Measurements from ENCODE around the gene CCDC102A.

CCDC102A gene

DNA sequence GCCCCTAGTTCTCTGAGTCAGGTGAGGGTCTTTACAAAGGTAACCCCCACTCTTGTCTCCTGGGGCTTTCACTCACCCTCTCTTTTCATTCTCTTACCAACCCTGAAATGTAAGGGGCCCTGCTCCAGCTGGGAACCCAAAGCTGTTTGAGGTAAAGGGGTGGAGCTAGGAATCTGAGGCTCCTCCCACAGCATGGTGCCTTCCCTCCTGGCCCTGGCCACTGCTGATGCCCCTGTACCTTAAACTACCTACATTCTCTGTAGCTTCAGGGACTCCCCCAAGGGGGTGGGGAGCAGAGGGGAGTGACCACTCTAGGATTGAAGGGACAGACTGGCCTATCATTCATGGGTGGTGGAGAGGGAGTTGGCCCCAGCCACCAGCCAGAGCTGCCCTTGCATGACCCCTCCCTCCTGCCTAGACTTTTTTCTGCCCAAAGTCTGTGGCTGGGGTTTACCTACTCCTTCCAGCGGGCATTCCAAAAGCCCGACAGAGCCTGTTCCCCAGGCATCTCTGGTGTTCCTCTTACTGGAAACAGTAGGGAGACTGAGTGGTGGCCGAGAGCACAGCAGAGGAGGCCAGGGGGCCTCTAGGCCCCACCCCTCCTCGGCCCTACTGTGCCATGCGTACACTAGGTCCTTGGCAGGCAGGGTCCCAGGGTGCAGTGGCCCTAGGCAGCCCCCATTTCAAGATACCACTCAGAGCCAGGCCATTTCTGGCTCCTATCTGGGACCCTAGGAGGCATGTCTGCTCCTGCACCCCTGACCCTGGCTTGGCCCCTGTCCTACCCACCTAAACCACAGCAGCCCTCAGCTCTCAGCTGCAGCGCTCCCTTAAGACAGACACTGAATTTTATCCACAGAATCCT is 59.6 kb downstream of the CCDC102A start:
- no peak for DNase-seq

DNA sequence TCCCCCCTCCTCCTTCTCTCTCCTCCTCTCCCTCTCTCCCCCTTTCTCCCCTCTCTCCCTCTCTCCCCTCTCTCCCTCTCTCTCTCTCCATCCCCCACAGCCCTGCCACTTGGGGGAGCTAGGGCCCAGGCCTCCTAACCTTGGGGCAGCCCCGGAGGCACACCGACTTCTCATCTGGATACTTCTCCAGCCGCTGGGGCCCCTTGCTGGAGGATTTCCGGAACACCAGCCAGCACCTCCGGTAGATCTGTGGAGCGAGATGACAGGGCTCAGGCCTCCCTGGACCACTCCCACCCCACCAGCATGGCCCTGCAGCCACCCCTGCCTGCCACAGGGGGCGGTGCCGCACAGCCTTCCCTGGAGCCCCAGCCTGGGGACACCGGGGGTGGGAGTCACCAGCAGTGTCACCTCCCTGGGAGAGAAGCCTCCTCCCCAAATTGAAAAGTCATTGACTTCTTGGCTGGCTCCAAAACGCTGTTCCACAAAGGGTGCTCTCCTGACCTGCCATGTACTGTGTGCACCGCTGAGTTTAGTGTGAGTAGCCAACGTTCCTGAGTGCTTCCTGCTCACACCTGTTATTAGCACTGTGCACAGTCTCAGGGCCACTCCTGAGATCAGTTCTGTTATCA is 60.5 kb downstream of the CCDC102A start:
- DNase-seq = peak; percentile 35

DNA sequence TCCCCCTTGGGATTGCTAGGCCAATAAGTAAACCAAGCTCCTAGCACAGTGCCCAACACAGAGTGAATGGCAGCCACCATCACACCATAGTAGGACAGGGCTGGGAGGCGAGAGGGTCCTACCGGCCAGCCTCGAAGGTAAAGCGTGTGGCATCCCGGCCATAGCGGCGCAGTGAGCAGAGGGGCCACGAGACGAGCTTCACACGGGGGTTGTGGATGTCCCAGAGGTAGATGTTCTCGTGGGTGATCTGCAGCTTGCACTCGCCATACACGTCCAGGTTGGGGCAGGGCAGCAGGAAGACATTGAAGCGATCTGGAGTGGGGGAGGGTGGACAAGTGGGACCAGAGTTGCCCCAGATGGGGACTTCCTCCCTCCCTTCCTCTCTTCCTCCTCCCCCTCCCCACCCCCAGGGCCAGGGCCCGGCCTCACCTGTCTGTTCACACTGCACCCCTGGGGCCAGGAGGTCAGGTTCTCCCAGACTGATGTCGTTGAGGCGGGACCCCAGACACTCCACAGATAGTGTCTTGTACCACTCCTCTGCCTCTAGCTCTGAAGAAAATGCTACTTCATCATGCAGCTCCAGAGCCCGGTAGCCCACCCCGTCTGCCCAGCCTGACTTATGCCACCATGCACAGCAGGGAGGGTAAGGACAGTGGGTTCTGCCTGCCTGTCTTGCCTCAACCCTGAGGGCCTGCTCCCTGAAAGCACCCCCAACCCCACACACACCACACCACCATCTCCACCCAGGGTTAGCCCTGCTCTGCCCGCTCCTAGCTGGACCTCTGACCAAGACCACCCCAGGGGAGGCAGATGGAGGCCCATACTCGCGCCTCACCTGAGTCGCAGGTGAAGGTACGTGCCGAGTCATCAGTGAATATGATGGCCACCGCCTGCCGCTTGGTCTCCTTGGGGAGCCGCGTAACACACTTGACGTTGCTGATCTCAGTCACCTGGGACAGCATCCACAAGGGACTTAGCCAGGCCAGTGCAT is 61.4 kb downstream of the CCDC102A start:
- no peak for DNase-seq

DNA sequence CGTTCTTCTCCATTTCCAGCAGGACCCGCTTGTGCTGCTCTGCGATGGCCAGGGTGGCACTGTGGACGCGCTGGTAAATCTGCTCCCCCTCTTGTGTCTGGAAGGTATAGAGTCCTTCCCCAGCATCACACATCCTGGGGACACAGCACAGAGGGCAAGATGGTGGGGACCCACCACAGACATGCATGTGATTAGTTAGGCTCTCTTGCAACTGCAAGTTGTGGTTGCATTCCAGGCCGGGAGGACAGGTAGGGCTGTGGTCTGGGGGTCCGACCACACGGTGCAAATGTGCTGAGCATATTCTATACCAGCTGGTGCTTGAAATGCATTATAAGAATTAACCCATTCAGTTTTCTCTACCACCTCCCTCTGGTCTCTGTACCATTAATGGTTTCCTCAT is 62.5 kb downstream of the CCDC102A start:
- no peak for DNase-seq

DNA sequence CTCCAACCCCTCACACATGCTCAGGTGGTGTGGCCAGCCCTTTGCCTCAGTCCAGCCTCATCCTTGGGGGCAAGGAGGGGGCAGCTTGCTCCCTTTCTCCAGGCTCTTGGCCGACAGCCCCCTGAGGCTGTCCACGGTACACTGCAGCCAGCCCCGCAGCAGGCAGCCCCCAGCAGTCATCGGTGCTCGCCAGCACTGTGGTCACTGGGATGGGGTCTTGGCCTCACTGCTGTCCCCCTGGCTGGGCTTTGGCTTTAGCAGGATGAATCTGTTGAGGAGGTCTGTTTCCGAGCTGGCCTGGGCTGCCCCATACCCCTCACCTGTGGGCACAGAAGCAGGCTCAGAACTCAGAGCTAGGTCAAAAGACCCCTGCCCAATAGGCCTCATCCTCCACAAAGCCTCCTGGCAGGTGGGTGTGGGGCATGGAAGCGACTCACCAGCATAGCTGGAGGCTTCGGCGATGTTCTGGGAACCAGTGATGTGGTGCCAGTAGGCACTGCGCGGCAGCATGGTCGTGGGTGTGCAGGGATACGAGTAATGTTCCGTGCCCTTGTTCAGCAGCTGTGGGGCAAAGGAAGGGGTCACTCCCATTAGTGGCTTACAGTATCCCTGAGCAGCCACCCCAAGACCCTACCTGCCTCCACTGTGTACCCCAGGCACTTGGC is 63.1 kb downstream of the CCDC102A start:
- no peak for DNase-seq

DNA sequence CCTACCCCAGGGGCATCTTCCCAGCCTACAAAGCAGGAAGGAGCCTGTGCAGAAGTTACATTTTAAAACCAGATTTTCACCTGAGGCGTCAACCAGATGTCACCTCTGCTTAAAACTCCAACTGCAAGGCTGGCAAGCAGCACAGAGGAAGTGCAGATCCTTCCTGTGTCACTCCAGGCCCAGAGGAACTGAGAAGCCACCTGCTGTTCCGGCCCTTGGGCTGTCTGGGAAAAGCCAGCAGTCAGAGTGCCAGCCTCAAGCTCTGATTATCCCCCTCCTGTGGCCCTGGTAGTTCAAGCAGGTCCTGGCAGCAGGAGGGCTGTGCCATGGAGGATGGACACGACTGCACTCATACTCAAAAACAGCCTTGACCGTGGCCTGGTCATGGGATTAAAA is 63.7 kb downstream of the CCDC102A start:
- no peak for DNase-seq

DNA sequence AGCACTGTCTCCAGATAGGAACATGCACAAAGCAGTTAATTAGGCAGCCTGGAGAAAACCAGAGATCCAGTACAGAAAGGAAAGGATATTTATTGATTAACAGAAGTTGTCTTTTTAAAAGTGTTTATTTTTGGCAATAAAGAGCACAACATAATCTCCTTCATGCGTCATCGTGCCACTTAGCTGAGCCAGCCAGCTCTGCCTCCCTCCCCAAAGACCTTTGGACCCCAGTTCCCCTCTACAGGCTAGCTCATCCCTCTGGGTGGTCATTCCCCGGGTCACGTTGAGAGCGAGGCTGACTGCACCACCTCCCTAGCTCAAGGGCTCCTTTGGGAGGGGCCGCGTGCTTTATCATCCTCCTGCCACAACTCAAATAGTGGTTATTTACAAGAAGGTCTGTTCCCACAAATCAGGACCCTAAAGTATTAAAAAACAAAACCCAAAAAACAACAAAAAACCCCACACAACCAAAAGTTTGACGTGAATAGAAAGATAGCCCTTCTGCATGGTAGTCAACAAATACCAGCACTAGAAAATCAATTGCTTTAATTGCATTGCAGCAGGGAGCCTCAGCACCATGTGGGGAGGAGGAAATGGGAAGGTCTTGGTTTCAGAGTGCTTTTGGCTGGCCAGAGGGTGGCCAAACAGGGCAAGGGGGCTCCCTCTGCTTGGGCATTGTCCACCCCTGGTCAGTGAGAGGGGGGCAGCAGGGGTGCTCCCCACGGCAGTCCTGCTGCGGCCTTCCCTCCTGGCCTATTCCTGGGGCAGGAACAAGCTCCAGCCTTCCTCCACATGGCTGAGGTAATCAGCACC is 64.3 kb downstream of the CCDC102A start:
- DNase-seq = no peak

DNA sequence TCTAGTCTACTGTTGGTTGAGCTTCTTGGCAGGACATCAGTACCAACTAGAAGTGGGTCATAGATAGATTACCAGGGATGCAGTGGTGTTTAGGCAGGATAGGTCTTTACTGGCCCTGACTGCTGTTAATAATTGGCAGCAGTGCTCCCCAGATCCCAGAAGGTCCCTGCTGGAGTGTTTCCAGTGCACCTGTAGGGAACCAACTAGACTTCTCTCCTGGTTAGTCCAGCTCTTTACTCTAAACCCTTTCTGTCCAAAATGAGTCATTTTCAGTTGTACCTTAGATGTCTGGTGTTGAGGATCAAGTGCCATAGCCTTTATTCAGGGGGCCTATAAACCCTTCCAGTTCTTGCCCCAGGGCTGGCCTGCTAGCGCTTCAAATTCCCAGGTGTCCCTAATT is 65.2 kb downstream of the CCDC102A start:
- no peak for DNase-seq

DNA sequence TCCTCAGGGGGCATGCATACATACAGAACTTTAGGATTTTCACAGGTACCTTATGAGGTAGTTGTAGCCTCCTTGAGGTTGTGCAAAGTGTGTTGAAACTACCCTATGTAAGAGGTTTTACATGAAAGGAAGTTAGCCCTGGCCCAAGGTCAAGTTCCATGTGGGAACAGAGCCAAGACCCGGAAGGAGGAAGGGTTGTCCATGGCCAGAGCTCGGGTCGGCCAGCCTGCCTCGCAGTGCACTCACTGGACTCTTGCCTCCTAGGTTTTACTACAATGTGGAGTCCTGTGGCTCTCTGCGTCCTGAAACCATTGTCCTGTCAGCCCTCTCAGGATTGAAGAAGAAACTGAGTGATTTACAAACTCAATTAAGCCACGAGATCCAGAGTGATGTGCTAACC is 65.7 kb downstream of the CCDC102A start:
- no peak for DNase-seq

DNA sequence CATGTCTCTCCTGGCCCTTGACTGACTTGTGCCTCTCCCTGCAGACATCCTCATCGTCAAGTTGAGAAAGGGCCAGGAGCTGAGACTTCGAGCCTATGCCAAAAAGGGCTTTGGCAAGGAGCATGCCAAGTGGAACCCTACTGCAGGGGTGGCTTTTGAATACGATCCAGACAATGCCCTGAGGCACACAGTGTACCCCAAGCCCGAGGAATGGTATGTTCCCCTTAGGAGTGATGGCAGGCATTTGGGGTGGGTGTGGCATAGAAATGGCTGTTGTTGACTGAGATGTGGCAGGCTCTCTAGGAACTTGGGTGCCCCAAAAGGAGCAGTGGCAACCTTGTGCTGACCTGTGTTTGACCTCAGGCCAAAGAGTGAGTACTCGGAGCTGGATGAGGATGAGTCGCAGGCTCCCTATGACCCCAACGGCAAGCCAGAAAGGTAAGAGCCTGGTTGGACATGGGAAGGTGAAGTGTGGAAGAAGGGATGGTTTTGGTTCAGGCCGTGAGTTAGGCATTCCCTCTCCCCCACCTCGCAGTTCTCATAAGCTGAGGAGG is 66.4 kb downstream of the CCDC102A start:
- no peak for DNase-seq

DNA sequence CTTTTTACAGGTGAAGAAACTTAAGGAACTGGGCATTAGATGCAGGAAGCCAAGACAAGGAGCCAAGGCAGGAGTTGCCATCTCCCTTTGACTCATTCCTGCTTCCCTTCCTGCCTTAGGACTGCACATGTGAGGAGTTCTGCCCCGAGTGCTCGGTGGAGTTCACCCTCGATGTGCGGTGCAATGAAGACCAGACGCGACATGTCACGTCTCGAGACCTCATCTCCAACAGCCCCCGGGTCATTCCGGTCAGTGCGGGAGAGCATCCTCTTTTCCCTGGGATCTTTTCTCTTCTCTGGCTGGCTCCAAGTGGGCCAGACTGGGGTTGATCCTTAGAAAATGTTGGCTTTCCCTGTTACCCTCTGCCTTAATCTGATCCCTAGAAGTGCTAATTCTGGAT is 67.3 kb downstream of the CCDC102A start:
- no peak for DNase-seq

DNA sequence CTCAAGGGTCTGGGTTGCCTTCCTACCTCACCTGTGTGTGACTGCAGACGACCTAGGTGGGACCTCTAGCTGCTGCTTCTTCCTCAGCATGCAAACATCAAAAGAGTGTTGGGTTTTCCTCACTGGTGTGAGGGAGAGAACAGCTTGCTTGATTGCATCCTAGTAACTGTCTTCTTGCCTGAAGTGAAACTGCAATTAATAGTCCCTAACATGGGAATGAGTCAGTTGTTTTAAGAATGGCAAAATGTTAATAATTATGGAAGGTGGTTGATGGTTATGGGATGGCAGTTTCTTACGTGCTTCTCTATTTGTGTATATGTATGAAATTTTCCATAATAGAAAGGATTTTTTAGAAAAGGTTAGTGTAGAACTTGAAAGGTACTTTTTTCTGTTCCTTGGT is 68.0 kb downstream of the CCDC102A start:
- no peak for DNase-seq

DNA sequence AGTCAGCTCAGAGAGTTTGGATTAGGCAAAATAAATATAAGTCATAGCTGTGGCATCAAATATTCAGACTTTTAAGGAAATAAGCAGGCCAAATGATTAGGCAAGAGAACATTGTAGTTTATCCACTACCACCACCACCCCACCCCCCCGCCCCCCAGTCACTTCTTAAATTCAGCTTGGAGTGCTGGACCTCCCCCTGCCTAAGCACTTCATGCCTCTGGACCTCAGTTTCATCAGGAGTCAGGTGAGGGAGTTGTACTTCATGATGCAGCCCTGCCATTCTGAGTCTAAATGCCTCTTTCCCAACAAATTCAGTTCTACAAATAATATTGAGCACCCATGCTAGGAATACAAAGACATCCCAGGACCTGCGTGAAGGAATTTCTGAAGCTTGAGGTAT is 71.8 kb downstream of the CCDC102A start:
- DNase-seq = no peak

DNA sequence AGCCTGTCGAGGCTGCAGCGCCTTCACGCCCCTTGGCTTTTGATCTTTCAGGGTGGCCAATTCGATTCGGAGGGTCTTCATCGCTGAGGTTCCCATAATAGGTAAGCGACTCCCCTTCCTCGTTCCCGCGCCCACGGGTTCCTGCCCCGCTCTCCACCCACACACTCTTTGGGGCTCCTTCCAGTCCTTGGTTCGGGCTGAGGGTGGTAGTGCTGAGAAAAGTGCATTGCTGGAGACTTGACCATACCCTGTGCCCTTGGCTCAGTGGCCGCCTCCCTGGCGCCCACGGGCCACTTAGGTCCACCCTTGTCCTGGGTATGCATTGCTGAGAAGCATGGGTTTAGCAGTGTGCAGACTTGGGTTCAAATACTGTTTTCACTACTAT is 73.4 kb downstream of the CCDC102A start:
- DNase-seq = no peak

DNA sequence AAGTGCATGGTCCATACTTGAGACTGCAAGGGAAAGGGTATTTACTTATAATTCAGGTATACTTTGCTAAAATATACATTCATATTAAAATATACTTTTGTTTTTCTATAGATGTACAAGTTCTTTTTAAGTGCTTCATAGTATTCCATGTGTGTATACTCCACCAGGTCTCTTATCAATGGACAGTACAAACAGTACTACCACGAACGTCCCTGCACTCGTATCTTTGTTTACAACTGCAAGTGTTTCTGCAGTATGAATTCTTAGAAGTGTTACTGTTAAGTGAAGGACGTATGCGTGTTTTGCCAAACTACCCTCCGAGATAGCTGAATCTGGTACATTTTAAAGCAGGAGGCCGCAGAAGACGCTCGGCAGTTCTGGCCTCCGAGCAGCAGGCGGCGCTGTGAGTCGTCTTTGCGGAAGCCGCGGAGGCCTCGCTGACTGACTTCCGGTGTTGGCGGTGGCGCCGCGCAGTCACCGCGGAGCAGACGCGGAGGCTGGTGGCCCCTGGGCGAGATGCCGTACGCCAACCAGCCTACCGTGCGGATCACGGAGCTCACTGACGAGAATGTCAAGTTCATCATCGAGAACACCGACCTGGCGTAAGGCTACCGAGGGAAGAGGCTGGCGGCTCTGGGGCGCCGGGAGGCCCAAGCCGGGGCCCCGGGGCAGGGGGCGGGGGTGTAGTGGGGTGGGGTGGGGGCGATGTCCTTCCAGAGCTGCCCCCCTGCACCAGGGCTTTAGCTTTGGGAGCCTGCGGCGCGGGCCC is 74.0 kb downstream of the CCDC102A start, which contains the start of gene POLR2C:
Gene POLR2C (plus strand): TSS at position 471 of the 769 bp plus-strand sequence. CDS start 46 bp downstream, at position 517.
- DNase-seq = peak; percentile 80

All from EL (cell line).